Measurements from ENCODE around the gene DECR2. TPM values are rescaled to one million over a fixed set of nuclear protein-coding genes. Genes with fewer than 3 reads are reported as not detected.

The DECR2 gene
- total and polyA plus RNA-seq, 2 of the 13 experiments (the other 11 are each of a cell fraction or from before 2014, with no cell fraction given), result 36.3 to 44.6 TPM

- TF ChIP-seq BRF2 (CRISPR knock-in tag; IDR thresholded peaks at IDR 0.05) (no peak), PHB2 (IDR thresholded peaks at IDR 0.05; ENCODE audit: partially characterized antibody) (no peak), TSC22D2 (CRISPR knock-in tag; IDR thresholded peaks at IDR 0.05; ENCODE audit: borderline replicate concordance) (no peak), U2AF2 (IDR thresholded peaks at IDR 0.05; ENCODE audit: low read depth, low read length) (no peak), ETV5 (CRISPR knock-in tag; IDR thresholded peaks at IDR 0.05; ENCODE audit: borderline replicate concordance) (peak; percentile 80), CCDC6 (CRISPR knock-in tag; IDR thresholded peaks at IDR 0.05) (peak; percentile 63; the same call in 1 of the 2 replicates), TAF1 (CRISPR knock-in tag; IDR thresholded peaks at IDR 0.05) (peak; percentile 59), TMF1 (CRISPR knock-in tag; IDR thresholded peaks at IDR 0.05; ENCODE audit: low read depth) (0 out of 2 replicates have a peak, but pooled peaks have one; percentile 48), KLF12 (CRISPR knock-in tag; IDR thresholded peaks at IDR 0.05; ENCODE audit: borderline replicate concordance) (no peak), HHEX (CRISPR knock-in tag; IDR thresholded peaks at IDR 0.05) (no peak), GABPA (IDR thresholded peaks at IDR 0.05; ENCODE audit: low read depth, low read length) (no peak), GABPA (CRISPR knock-in tag; IDR thresholded peaks at IDR 0.05; ENCODE audit: low read depth) (peak; percentile 36; the same call in 1 of the 2 replicates), ZNF280B (CRISPR knock-in tag; IDR thresholded peaks at IDR 0.05; ENCODE audit: borderline replicate concordance) (no peak), NFIB (CRISPR knock-in tag; IDR thresholded peaks at IDR 0.05; ENCODE audit: borderline replicate concordance) (no peak), ZNF275 (CRISPR knock-in tag; IDR thresholded peaks at IDR 0.05; ENCODE audit: borderline replicate concordance) (no peak), FUBP1 (CRISPR knock-in tag; IDR thresholded peaks at IDR 0.05; ENCODE audit: borderline replicate concordance) (no peak; the same call in 1 of the 2 replicates), ZNF180 (CRISPR knock-in tag; IDR thresholded peaks at IDR 0.05; ENCODE audit: borderline replicate concordance, low read depth) (no peak), ZFP90 (CRISPR knock-in tag; IDR thresholded peaks at IDR 0.05; ENCODE audit: borderline replicate concordance) (no peak), ZNF274 (CRISPR knock-in tag; IDR thresholded peaks at IDR 0.05) (no peak), SOX5 (CRISPR knock-in tag; IDR thresholded peaks at IDR 0.05; ENCODE audit: borderline replicate concordance) (peak; percentile 87), NFYB (CRISPR knock-in tag; IDR thresholded peaks at IDR 0.05) (no peak)
These were observed 4.1 kb downstream of the DECR2 start (continued) for GRCh38 chr16:405548-406506.

Measured in HepG2 (cell line).